Nucleus accumbens (tissue), 56 donors: ENCODE data around the gene RNF181.
"Not testable (repeated sequence)": the region's sequence is repeated elsewhere in the genome, so short reads cannot be mapped to it uniquely, and the experiment has no call there.

ENCODE experiments used
- DNase-seq, 56 donors: peaks; one replicate each; lab custom pipeline; 2025; lab: John Stamatoyannopoulos, UW

Gene RNF181

DNA sequence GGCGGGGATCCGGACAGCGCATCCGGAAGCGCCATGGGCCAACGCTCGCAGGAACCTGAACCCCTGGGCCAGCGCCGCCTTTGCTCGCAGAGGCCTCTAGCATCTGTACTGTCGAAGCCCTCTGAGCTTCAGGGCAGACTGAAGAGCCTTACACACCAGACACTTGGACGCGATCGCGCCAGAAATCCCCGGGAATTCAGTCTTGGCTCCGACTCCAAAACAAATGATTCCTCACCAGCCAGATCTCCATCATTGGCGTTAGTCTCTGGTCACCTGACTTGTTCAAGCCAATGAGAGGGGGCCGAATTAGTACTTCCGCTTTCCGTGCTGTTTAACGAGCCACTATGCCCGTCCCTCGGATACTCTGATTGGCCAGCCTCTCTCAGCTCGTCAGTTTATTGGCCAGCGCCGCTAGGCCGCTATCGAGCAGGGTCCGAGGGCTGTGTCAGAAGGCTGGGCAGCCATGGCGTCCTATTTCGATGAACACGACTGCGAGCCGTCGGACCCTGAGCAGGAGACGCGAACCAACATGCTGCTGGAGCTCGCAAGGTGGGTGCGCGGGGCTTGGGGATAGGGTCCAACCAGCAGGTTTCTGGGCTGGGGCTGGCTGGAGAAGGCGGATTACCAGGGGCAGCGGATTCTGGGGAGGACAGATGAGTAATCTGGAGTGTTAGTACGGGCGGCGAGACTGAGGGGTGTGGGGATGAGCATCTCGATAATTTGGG, at the start of gene RNF181:
Gene RNF181, plus strand, starts transcription at position 445 of the 725 bp plus-strand sequence. Its CDS starts 19 bp downstream, at position 464.
- DNase-seq = peak; percentile 73 to 99 (median 97)

GRCh38 chr2:85545780-85546240, 49.7 kb upstream of the RNF181 start:
- DNase-seq = no peak

DNA sequence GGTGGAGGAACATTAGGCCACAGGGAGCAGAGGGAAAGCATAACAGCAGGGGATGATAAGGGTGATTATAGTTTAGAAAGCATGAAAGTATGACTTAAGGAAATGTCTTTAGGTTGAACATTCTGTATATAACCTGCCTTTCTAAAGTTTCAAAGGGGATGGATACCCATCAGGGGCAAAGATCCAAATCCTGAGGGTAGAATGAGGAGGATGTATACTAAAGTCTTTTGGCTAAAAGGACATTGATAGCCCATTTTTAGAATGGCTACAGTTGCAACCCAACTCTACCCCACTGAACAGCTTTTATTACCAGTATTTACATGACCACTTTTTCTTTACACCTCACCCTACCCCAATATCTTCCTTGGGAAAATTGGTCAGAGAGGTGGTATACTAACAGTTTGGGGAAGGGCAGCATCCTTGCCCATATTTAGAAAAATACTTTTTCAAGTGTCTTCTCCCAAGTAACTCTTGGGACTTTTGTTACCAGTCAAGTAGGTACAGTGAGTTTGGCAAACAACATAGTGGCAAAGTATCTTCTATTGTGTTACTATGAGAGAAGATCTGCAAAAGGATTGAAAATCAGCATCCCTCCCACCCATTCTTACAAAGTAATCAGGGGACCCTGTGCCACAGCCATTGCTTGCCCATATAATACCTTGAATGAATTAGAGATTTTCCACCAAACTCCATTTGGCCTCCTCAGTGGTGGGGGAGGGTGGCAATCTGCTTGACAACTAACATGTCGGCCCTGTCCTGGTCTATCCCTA, 48.3 kb upstream of the RNF181 start:
- DNase-seq = no peak

DNA sequence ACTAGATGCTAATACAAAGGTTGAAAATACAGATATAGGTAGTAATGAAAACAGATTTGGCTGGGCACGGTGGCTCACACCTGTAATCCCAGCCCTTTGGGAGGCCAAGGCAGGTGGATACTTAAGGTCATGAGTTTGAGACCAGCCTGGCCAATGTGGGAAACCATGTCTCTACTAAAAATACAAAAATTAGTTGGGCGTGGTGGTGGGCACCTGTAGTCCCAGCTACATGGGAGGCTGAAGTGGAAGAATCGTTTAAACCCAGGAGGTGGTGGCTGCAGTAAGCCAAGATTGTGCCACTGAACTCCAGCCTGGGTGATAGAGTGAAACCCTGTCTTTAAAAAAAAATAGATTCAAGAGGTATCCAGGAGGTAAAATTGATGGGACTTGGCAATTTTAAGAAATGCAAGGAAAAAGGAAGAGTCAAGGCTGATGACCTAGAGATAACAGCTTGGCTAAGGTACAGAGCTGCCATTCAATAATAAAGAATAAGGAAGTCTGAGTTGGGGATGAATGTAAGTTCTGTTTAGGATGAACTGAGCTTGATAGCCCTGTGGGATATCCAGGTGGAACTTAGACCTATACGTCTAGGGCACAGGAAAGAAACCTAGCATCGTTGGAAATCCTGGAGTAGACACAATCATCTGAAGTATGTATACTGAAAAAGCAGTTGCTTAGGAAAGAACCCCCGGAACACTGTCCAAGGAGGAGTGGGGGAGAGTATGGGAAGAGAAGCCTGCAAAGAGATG, 47.5 kb upstream of the RNF181 start:
- DNase-seq = no peak

- no peak for DNase-seq
Observed at GRCh38 chr2:85548608-85548900, 47.0 kb upstream of the RNF181 start.

GRCh38 chr2:85549095-85549494, 46.5 kb upstream of the RNF181 start:
- no peak for DNase-seq

- no peak for DNase-seq
Observed at GRCh38 chr2:85549826-85550225, 45.7 kb upstream of the RNF181 start.

DNA sequence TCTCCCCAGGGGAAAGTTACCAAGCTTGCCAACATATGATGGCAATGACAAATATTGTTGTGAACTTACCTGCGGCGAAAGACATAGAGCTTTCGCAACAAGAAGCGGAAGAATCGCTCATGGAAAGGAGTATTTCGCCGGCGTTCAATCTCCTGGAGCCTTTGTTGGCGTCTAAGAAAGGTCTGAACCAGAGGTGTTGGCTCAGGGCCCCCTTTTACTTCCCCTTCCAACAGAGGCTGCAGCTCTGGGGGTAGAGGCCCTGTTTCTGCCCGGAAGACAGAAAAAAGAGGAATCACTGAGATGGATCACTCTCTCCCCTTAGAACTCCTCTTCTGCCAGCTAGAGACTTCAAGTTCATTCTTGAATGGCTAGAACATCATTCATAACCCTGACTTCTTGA, 45.1 kb upstream of the RNF181 start:
- peak in 4 of 56 donors; percentile 7 to 32 (median 8) for DNase-seq

DNA sequence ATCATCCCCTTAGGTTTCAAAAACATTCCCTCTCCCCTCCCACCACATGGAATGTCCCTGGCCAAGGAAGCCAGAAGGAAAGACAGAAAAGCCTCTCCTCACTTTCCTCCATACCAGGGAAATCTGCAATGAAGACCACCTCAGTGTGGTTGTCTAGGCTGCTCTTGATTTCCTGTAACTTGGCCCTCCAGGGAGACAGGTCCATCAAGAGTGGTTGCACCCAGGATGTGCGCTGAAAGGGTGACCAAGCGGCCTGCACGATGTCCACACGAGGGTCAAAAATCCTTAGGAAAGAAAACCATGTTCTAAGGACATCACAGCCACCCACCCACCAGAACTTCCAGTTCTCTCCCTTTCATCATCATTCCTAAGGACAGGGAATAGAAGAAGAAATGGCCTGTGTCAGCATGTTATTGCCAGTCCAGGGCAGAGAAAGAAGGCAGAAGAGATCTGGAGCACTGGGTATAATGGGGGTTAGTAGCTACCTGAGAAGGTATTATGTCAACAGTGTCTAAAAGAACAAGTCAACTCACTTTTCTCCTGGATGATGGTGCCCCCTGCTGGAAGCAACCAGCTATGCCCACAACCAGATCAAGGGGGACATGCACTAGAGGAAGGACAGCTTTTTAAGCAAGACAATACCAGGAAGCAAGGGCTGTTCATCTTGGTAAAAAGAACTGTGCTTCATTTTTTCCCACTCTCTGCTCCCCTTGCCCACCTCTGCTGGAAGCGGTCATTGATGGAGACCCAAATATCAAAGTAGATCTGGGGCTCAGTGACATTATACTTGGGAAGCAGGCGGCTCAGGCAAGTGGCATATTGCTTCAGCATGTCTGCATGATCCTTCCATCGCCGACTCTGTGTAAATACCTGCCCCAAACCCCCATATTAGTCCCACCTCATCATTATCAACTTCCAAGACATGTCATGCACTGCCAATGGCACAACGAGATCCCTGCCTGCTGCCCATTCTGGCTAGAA, 43.6 kb upstream of the RNF181 start:
- DNase-seq = peak in 53 of 56 donors; percentile 12 to 89 (median 59)

DNA sequence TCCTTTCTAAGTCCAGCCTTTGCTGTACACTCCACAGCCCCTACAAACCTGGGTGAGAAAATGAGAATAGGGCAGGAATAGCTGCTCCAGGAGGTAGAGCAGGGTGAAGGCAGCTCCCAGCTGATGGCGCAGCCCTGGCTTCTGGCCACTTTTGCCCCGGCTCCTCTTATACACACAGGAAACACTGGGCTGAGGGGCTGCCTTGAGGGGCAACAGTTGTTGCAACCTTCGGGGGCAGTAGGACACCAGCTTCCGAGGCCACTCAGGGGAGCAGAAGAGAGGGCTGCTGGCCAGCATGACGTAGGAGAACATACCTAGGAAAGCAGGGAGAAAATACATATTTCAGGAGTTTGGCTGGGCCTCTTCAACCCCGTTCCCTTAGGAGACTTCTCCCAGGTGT, 42.4 kb upstream of the RNF181 start:
- DNase-seq = no peak

- no peak for DNase-seq
Observed at GRCh38 chr2:85554980-85555612, 40.4 kb upstream of the RNF181 start.

DNA sequence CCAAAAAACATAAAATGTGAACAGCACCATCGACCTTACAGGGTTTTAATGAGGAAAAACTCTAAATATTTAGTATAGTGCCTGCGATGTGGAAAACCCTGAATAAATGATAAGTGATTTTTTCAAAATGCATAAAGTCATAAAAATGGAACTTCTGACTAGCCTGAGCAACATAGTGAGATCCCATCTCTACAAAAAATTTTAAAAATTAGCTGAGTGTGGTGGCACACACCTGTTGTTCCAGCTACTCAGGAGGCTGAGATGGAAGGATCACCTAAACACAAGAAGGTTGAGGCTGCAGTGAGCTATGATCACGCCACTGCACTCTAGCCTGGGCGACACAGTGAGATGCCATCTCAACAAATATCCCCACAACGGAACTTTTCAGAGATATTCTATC, 38.4 kb upstream of the RNF181 start:
- DNase-seq = no peak

GRCh38 chr2:85558160-85558559, 37.4 kb upstream of the RNF181 start:
- no peak for DNase-seq

GRCh38 chr2:85560403-85560726, 35.2 kb upstream of the RNF181 start:
- not testable (repeated sequence) for DNase-seq

DNA sequence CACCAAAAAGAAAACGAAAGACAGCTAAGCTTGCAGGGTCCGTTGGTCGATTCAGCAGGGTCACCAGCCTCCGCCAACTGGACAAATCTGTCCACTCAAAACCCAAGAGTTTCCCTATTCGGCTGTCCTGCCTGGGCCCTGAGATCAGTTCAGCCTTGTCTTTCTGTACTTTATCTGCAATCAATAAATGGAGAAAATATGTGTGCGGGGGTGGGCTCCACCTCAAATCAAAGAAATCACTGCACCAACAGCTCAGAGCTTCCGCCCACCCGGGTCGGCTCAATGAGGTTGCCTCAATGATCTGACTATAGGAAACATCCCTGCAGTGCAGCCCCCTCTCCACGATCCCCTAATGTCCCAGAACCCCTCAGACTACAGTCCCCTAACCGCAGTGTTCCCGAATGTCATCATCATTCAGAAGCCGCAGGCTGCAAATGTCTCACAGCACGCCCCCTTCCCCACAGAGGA, 34.7 kb upstream of the RNF181 start:
- DNase-seq = peak in 2 of 56 donors; percentile 56 to 70

- peak; percentile 52 to 96 (median 89) for DNase-seq
Observed at GRCh38 chr2:85561280-85562212, 34.0 kb upstream of the RNF181 start, which contains the start of gene GGCX. Gene GGCX (minus strand): TSS chr2:85561493. CDS start chr2:85561428, 65 bp downstream.

GRCh38 chr2:85564144-85564563, 31.4 kb upstream of the RNF181 start:
- DNase-seq = no peak

- DNase-seq = no peak
Observed at GRCh38 chr2:85566265-85566664, 29.3 kb upstream of the RNF181 start.
